ENCODE data around the gene STX16. TPM values are rescaled to one million over a fixed set of nuclear protein-coding genes. Genes with fewer than 3 reads are reported as not detected.
A peak's percentile ranks its signal among the peaks of the same experiment; 100 is the strongest.
"Not testable (repeated sequence)": the region's sequence is repeated elsewhere in the genome, so short reads cannot be mapped to it uniquely, and the experiment has no call there.

Gene STX16
- total RNA-seq, 3 donors from 2014 or later = 42.2 to 70.4 (median 43.1) TPM

DNA sequence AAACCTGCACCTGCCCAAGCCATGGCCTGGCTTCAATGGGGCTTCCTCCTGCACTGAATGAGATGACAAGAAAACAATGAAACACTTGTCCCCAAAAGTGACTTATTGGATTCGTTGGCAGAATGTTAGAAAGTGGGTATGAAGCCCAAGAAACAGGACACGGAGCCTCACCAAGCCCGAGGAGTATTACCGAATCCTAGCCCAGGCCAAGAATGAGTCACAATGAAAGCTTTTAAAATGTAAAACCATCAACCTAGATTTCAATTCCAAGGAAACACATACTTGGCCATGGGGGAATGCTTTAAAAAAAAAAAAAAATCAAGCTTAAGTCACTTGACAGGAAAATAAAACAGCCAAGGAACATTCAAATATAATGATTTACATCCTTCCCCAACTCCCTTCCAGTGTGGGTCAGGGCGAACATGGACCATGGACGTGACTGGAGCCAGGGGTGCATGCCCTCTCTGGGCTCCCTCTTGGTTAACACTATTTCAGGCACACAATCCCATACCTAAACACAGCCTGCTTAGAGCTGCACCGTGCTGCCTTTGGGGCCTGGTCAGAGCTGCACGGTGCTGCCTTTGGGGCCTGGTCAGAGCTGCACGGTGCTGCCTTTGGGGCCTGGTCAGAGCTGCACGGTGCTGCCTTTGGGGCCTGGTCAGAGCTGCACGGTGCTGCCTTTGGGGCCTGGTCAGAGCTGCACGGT lies 3.1 kb upstream of the STX16 start:
- Histone ChIP-seq H3K4me1 (ENCODE audit: low read depth) (peaks cover 2% of the 10 kb centered on the region), H3K36me3 (ENCODE audit: low read depth) (no peaks in the 10 kb centered on the region), H3K9me3 (no peaks in the 10 kb centered on the region), H3K4me3 (no peak overlapping the region)
- DNase-seq = no peak
- no peak for ATAC-seq
- TF ChIP-seq, protein P1, sequence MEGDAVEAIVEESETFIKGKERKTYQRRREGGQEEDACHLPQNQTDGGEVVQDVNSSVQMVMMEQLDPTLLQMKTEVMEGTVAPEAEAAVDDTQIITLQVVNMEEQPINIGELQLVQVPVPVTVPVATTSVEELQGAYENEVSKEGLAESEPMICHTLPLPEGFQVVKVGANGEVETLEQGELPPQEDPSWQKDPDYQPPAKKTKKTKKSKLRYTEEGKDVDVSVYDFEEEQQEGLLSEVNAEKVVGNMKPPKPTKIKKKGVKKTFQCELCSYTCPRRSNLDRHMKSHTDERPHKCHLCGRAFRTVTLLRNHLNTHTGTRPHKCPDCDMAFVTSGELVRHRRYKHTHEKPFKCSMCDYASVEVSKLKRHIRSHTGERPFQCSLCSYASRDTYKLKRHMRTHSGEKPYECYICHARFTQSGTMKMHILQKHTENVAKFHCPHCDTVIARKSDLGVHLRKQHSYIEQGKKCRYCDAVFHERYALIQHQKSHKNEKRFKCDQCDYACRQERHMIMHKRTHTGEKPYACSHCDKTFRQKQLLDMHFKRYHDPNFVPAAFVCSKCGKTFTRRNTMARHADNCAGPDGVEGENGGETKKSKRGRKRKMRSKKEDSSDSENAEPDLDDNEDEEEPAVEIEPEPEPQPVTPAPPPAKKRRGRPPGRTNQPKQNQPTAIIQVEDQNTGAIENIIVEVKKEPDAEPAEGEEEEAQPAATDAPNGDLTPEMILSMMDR (IDR thresholded peaks at IDR 0.05) = no peak
- intact Hi-C loops (cut with DNase I, micrococcal nuclease) = no loop called here

DNA sequence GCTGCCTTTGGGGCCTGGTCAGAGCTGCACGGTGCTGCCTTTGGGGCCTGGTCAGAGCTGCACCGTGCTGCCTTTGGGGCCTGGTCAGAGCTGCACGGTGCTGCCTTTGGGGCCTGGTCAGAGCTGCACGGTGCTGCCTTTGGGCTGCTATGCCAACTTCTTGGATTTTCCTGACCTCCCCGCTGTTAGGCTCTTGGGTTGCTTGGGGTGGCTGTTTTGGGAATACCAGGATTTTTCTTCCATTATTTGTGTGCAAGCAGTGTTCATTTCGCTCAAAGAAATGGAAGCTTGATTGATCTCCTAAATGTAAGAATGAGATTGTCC lies 2.6 kb upstream of the STX16 start:
- H3K4me3 ChIP-seq; ATAC-seq; H3K4me1 ChIP-seq (ENCODE audit: low read depth); H3K36me3 ChIP-seq (ENCODE audit: low read depth); DNase-seq; H3K9me3 ChIP-seq; intact Hi-C loops (cut with DNase I, micrococcal nuclease): not testable (repeated sequence)

DNA sequence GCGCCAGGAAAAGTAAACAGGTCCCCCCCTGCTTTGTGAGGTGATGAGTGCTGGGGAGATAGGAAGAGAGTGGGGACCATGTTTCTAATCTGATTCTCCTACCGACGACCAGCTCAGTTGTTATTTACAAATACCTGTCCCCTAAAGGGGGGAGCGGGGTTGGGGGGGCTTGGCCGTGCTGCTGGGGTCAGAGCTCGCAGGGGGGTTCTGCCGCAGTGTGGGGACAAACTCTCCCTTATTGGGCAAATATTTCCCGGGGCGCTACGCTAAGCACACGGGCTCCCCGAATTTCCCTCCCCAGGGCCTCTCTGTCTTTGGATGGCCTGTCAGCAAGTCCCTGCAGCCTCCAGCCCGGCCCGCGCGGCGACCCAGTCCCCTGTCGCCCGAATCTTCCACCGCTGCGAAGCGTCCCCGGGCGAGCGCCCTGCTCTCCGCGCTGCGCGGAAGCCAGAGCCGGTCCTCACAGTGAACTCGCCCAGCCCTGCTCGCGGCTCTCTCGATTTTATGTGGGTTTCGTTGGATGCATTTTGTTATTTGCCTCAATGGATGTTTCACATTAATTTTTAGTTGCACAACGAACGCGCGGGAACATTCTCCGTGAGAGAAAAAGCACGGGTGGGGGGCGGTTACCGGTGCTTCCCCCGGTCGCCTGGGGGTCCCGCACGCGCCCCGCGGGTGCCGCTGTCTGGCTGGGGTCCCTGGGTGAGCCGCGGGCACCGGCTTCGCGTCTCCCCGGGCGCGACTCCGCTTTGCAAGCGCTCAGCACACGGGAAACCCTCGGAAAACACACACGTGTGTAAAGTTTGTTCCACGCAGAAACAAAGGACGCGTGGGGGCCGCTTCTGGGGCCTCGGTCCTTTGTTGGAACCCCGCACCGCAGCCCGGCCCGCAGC lies 1.5 kb upstream of the STX16 start:
- DNase-seq = peak; percentile 43 to 66 (median 64)
- no peak for ATAC-seq
- intact Hi-C loops (cut with DNase I, micrococcal nuclease) = no loop called here
- H3K9me3 ChIP-seq = no peaks in the 10 kb centered on the region
- H3K36me3 ChIP-seq (ENCODE audit: low read depth) = no peaks in the 10 kb centered on the region
- TF ChIP-seq, protein P1 (IDR thresholded peaks at IDR 0.05) = no peak
- H3K4me1 ChIP-seq (ENCODE audit: low read depth) = peaks cover 11% of the 10 kb centered on the region
- peak overlapping the region; percentile 91 for H3K4me3 ChIP-seq

DNA sequence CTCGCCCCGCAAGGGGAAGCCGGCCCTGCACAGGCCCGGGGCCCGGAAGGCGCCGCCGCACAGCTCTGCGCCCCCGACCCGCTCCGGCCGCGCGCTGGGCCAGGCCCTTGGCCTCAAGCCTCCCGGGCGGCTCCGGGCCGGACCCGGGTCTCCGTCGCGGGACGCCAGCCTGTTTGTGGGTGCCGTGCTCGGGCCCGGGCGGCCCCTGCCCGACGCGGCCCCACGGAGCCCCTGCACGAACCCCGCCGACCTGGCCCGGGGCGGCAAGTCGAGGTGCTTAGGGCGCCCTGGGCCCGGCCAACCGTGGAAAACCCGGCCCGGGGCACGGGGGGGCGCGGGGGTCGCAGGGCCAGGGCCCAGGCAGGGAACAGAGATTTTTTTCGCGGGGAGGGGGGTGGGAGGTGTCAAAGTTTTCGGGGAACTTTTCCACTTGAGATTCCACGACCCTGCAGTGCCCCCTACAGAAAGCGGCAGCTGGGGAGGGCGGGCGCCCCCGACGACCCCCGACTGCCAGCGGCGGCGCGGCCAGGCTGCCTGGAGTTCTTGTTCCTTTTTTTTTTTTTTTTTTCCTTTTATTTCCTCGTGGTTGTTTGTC lies 805 bp upstream of the STX16 start:
- ATAC-seq (peak; percentile 22), DNase-seq (peak; percentile 61 to 69 (median 68))
- TF ChIP-seq, protein P1 (IDR thresholded peaks at IDR 0.05) = no peak
- peak overlapping the region; percentile 91 for H3K4me3 ChIP-seq
- intact Hi-C loops (cut with DNase I, micrococcal nuclease) = no loop called here
- no peaks in the 10 kb centered on the region for H3K36me3 ChIP-seq (ENCODE audit: low read depth)
- H3K9me3 ChIP-seq = no peaks in the 10 kb centered on the region
- H3K4me1 ChIP-seq (ENCODE audit: low read depth) = peaks cover 13% of the 10 kb centered on the region

DNA sequence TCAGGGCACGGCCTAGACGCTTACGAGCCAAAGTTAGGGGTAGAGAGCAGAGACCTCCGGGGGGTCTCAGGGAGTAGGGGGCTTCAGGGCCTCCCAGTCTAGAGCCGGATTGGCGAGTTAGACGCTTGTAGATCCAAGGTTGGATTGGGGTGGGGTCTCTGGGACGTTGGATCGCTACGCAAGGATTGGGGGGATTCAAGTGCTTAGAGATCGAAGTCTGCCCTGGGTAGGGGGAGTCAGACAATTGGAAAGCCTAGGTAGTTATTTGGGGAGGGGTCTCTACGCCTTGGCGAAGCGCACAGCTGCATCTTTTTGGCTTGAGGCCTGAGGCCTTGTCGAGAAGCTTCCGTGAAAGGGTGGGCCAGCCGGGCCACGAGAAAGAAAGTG lies 469 bp downstream of the STX16 start:
- TF ChIP-seq, protein P1 (IDR thresholded peaks at IDR 0.05) = no peak
- no peaks in the 10 kb centered on the region for H3K36me3 ChIP-seq (ENCODE audit: low read depth)
- intact Hi-C loops (cut with DNase I, micrococcal nuclease) = no loop called here
- H3K4me1 ChIP-seq (ENCODE audit: low read depth) = peaks cover 18% of the 10 kb centered on the region
- peak overlapping the region; percentile 91 for H3K4me3 ChIP-seq
- no peak for ATAC-seq
- no peak for DNase-seq
- H3K9me3 ChIP-seq = no peaks in the 10 kb centered on the region
